Measurements from ENCODE around the gene GPR176.

Gene GPR176

GRCh38 chr15:39888809-39889208, 31.3 kb downstream of the GPR176 start:
- no peak for DNase-seq

GRCh38 chr15:39888243-39888642, 31.8 kb downstream of the GPR176 start:
- DNase-seq: no peak

- DNase-seq: no peak
These were observed 32.2 kb downstream of the GPR176 start for GRCh38 chr15:39887832-39888231.

GRCh38 chr15:39887211-39887610, 32.9 kb downstream of the GPR176 start:
- no peak for DNase-seq

GRCh38 chr15:39886418-39886817, 33.6 kb downstream of the GPR176 start:
- DNase-seq: no peak

- DNase-seq: no peak
These were observed 34.8 kb downstream of the GPR176 start for GRCh38 chr15:39885099-39885777.

- no peak for DNase-seq
These were observed 35.7 kb downstream of the GPR176 start for GRCh38 chr15:39884351-39884750.

GRCh38 chr15:39882602-39883001, 37.5 kb downstream of the GPR176 start:
- DNase-seq: no peak

- no peak for DNase-seq
These were observed 38.3 kb downstream of the GPR176 start for GRCh38 chr15:39881790-39882189.

- DNase-seq: no peak
These were observed 39.2 kb downstream of the GPR176 start for GRCh38 chr15:39880718-39881387.

- no peak for DNase-seq
These were observed 41.7 kb downstream of the GPR176 start for GRCh38 chr15:39878406-39878785.

GRCh38 chr15:39874890-39875549, 45.0 kb downstream of the GPR176 start:
- no peak for DNase-seq

- DNase-seq: no peak
These were observed 46.1 kb downstream of the GPR176 start for GRCh38 chr15:39873978-39874377.

GRCh38 chr15:39870537-39870936, 49.5 kb downstream of the GPR176 start:
- DNase-seq: no peak

- DNase-seq: no peak
These were observed 50.1 kb downstream of the GPR176 start for GRCh38 chr15:39869858-39870515.

- DNase-seq: no peak
These were observed 50.8 kb downstream of the GPR176 start for GRCh38 chr15:39869254-39869653.

GRCh38 chr15:39868396-39868795, 51.7 kb downstream of the GPR176 start:
- DNase-seq: no peak

- DNase-seq: no peak
These were observed 56.0 kb downstream of the GPR176 start for GRCh38 chr15:39864116-39864515.

GRCh38 chr15:39860871-39861270, 59.2 kb downstream of the GPR176 start:
- DNase-seq: no peak

GRCh38 chr15:39860200-39860599, 59.9 kb downstream of the GPR176 start:
- DNase-seq: no peak

GRCh38 chr15:39859636-39860035, 60.4 kb downstream of the GPR176 start:
- DNase-seq: no peak

GRCh38 chr15:39857132-39857531, 62.9 kb downstream of the GPR176 start:
- no peak for DNase-seq

GRCh38 chr15:39856357-39856756, 63.7 kb downstream of the GPR176 start:
- DNase-seq: no peak

- no peak for DNase-seq
These were observed 64.7 kb downstream of the GPR176 start for GRCh38 chr15:39855400-39855799.

Measured in stimulated activated CD4-positive, alpha-beta T cell treated with anti-CD3 and anti-CD28 coated beads, Interleukin-4, amount 100 ng/mL, for 4 hours (primary cell).